NB4 (cell line): ENCODE measurements around the gene C3orf62.

Experiments
- DNase-seq: peaks from one replicate; pipeline ENCODE4 v3.0.0; 2010; ENCODE audit warnings: low read depth
- H3K4me3 ChIP-seq: one replicate; pipeline ENCODE4 v1.5.1; 2011; ENCODE audit warnings: mild to moderate bottlenecking, low read depth, low read length, moderate library complexity
- CTCF ChIP-seq: IDR thresholded peaks from one replicate; pipeline ENCODE4 v1.5.1; 2012; ENCODE audit warnings: low read depth, low read length
- MAX ChIP-seq: IDR thresholded peaks from 2 replicates; pipeline ENCODE4 v1.6.1; 2011; ENCODE audit warnings: low read depth, low read length
- MYC ChIP-seq: IDR thresholded peaks from 2 replicates; pipeline ENCODE4 v1.6.1; 2011; ENCODE audit warnings: low read depth, low read length
- POLR2A ChIP-seq: IDR thresholded peaks from 2 replicates; pipeline ENCODE4 v1.6.1; 2011; ENCODE audit warnings: mild to moderate bottlenecking; ENCODE audit not compliant: insufficient read length; ENCODE audit errors: extremely low read depth

Gene C3orf62

DNA sequence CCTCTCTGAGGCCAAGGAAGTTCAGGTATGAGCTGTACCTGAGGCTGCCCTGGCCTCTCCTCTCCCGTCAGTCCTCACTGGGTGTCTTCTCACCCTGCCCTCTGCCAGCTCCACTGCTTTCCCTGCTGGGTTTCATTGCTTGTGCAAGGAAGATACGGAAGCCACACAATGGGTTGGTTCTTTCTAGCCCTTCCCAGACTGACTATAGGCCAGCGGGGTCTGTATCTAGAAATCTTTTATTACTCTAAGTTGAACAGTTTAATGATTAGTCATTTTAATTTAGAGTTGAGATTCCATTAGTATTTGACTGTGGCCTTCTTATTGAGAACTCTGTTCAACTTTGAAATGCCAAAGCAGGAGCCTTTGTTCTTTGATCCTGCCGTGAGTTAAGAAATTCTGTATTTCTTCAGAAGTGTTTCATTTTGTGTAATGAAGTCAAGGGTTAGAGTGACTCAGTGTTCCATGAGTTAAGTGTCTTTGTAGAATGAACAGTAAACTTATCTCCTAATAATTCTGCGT, 16.2 kb downstream of the C3orf62 start:
- no peak overlapping the region for H3K4me3 ChIP-seq
- DNase-seq: no peak
- TF ChIP-seq MYC (no peak), POLR2A (no peak), MAX (no peak), CTCF (no peak)

DNA sequence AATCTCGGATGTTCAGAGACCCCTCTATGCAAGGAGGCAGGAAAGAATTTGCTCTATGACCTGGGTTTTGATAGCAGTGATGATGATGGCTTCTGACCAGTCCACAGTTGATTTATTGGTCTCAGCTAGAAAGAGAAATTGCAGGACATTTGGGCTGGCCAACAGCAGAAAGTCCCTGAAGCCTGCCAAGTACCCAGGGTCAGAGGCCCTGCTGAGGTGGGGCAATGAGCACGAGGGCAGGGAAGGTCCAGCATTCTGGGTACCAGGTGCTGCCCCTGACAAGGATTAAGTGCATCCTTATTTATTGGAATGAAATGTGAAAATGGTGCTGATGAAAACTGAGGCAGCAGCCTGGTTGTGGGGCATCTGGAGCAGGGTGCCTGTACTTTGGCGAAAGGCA, 19.8 kb downstream of the C3orf62 start:
- TF ChIP-seq CTCF (no peak), MAX (no peak), MYC (no peak), POLR2A (no peak)
- DNase-seq: no peak
- no peak overlapping the region for H3K4me3 ChIP-seq

DNA sequence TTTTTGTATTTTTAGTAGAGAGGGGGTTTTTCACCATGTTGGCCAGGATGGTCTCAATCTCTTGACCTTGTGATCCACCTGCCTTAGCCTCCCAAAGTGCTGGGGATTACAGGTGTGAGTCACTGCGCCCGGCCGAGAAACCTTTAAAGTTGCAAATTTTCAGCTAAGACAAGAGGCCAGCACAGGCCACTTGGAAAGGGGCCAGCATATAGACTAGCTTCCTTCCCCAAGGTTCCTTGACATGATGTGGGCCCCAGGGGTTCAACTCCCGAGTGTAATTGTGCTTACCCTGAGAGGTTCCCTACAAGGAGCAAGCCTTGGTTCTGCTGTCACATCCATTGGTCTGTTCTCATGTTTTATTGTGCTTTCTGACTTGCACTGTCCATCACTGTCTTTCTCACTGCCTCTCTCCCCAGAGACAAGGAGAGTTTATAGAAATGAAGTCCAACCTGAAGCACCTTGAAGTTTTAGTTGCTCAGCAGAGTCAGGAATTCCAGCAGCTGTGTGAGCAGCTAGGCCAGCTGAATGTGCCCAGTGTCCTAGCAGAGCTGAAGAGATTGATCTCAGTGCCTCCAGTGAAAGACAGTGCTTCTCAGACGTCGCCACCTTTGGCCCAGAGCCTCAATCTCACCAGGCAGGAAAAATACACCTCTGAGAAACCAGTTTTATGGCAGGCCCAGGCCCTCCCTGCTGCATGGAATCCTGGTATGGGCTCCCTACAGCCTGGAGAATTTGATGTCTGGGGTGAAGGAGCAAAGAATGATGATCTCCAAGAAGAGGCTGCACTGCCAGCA, 21.1 kb downstream of the C3orf62 start:
- no peak for TF ChIP-seq POLR2A
- TF ChIP-seq MYC: no peak
- TF ChIP-seq MAX: no peak
- TF ChIP-seq CTCF: no peak
- DNase-seq: peak; percentile 32
- no peak overlapping the region for H3K4me3 ChIP-seq

- DNase-seq: peak; percentile 70
- TF ChIP-seq CTCF: no peak
- TF ChIP-seq POLR2A: no peak
- TF ChIP-seq MAX: no peak
- TF ChIP-seq MYC: no peak
- H3K4me3 ChIP-seq: no peak overlapping the region
Measured at GRCh38 chr3:49255112-49255511, 21.9 kb downstream of the C3orf62 start.

GRCh38 chr3:49253512-49253911, 23.5 kb downstream of the C3orf62 start:
- TF ChIP-seq POLR2A (no peak), MYC (no peak), MAX (no peak), CTCF (no peak)
- DNase-seq: no peak
- H3K4me3 ChIP-seq: no peak overlapping the region

DNA sequence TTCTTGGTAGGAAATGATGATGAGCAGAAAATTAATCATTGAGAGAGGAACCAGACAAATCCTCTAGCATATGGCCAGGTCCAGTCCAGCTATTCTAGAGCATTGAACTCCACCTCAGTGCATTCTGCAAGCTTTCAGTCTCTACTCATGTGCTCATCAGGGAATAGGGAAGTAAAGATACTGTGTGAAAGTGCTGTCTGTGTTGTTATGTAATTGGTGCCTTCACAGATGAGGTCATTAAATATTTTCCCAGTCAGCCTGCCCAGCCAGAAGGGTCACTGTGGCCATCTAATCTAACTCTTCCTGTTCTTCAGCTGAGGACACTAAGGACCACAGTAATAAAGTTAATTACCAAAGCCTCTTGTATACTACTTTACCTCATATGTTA, 28.2 kb downstream of the C3orf62 start:
- peak; percentile 65; the same call in 1 of the 2 replicates for TF ChIP-seq MAX
- peak; percentile 70 for TF ChIP-seq MYC
- TF ChIP-seq CTCF: no peak
- no peak overlapping the region for H3K4me3 ChIP-seq
- DNase-seq: peak; percentile 81
